Measurements from ENCODE around the gene NUP107.

DNA sequence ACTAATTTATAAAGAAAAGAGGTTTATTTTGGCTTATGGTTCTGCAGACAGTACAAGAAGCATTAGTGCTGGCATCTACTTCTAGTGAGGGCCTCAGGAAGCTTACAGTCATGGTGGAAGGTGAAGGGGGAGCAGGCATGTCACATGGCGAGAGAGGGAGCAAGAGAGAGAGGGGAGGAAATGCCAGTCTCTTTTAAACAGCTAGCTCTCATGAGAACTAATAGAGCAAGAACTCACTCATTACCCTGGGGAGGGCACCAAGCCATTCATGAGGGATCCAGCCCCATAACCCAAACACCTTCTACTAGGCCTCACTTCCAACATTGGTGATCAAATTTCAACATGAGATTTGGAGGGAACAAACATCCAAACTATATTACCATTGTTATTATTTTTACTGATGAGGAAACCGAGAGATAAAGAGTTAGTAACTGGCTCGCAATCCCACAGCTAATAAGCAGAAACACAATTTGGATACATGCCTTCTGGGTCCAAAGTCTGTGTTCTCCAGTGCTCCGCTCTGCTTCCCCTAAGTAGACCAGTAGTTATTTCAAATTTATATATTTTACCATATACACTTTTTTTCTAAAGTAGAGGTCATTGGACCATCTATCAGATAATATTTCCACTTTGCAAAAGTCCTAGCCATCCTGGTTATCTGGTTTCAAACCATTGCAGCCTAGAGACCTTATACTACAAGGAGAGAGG is 68.9 kb downstream of the NUP107 start:
- TF ChIP-seq POLR2AphosphoS5 (IDR thresholded peaks at IDR 0.05; ENCODE audit: low read depth, low read length) (no peak), POLR2A (IDR thresholded peaks at IDR 0.05; ENCODE audit: low read depth, low read length) (no peak), TAF1 (IDR thresholded peaks at IDR 0.05; ENCODE audit: low read depth, low read length) (no peak), PAX5 (IDR thresholded peaks at IDR 0.05; ENCODE audit: insufficient read depth, low read length, severe bottlenecking) (no peak), SPI1 (IDR thresholded peaks at IDR 0.05; ENCODE audit: low read depth, low read length) (no peak), POU2F2 (IDR thresholded peaks at IDR 0.05; ENCODE audit: low read depth, low read length) (no peak)

All from GM12891 (cell line).